Activated T-cell treated with anti-CD3 and anti-CD28 coated beads, Interleukin-2, amount 50 U/mL, for 48 hours (primary cell): ENCODE measurements around the gene AP1B1.
"Not testable (repeated sequence)": the region's sequence is repeated elsewhere in the genome, so short reads cannot be mapped to it uniquely, and the experiment has no call there.

Source experiments
- DNase-seq, 2 experiments: peaks; one replicate each; pipeline ENCODE4 v3.0.0-alpha.2; 2020

The AP1B1 gene

DNA sequence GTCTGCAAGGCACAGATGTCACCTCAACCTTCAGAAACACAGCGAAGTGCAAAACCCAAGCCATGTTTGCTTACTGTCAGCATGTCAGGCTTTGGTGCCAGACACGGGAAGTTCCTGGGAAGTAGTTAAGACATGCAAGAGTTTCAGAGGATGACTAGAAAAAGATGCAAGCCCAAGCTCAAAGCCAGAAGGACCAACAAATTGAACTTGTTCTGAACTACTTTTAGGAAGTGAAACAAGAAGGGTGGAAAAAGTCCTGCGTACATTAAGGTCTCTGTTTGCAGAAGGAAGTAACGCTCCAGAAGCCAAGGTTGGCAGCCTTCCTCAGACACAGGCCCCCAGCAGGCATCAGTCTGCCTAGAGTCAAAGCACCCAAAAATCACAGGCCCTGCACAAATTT is 2.6 kb downstream of the AP1B1 start:
- DNase-seq, result no peak

GRCh38 chr22:29385151-29385704 is 3.1 kb downstream of the AP1B1 start:
- no peak for DNase-seq

DNA sequence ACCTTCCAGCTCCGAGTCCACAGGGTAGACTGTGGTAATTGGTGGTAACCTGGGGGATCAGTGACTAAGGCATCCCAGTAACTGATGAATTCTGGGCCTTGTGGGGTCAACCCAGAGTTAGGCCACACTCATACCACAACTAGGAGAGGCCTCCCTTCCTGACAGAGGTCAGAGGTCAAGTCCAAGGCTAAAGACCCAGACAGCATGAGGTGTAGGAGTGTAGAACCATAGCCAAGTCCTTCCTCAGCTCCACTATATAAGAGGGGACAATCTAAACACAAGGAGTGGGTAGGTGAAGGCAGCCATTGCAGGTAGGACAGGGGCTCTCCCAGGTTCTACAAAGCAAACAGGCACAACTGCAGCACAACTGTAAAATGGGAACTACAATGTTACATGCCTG is 4.6 kb downstream of the AP1B1 start:
- no peak for DNase-seq

GRCh38 chr22:29382580-29383302 is 5.6 kb downstream of the AP1B1 start:
- no peak for DNase-seq

GRCh38 chr22:29380856-29381255 is 7.5 kb downstream of the AP1B1 start:
- DNase-seq, result no peak

GRCh38 chr22:29380032-29380781 is 8.2 kb downstream of the AP1B1 start:
- no peak for DNase-seq

DNA sequence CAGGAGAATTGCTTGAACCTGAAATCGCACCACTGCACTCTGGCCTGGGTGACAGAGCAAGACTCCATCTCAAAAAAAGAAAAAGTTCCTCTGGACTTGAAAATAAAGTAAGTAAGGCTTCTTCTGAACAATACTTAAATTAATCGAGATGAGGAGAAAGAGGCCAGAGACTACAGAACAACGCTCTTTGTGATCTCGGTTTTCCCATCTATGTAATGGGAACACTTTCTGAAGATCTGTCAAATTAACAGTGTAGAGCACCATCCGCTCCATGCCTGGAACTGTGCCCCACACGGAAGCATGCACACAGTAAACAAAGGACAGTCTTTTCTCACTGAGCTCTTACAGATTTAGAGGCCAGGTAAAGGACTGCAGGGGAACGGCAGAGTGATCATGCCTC is 9.1 kb downstream of the AP1B1 start:
- no peak for DNase-seq

DNA sequence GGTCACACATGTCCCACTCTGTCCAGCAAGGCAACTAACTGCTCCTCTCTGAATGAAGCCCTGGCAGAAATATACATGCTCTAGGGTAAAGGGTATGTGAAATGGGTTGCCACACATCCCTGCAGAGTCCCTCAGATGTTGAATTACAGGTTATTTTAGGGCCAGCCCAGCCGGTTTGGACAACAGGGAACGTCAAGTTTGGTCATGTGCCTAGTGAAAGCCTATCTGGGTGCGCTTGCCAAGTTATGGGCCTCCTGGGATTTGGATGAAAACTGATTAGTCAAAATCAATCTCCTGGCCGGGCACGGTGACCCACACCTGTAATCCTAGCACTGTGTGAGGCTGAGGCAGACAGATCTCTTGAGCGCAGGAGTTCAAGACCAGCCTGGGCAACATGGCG is 10.4 kb downstream of the AP1B1 start:
- no peak for DNase-seq

GRCh38 chr22:29376705-29377104 is 11.7 kb downstream of the AP1B1 start:
- DNase-seq, result not testable (repeated sequence)

- peak in 1 of 2 experiments; percentile 23 for DNase-seq
Measured at GRCh38 chr22:29375398-29376076, 12.8 kb downstream of the AP1B1 start.

GRCh38 chr22:29374806-29375205 is 13.6 kb downstream of the AP1B1 start:
- not testable (repeated sequence) for DNase-seq

DNA sequence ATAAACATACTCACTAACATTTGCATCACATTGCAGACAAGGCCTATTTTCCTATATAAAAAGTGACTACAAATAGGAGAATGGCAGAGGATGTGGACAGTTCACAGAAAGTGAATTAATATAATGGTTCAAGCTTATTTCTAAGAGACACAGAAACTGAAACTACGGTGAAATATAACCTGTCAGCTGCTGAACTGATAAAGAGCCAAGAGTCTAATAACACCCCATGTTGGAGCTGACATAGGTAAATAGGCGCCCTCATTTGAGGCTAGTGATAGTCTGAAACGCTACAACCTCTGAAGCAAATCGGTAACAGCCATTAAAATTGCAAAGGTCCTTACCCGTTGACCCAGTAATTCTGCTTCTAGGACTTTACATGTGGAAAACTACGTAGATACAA is 14.0 kb downstream of the AP1B1 start:
- DNase-seq, result no peak

GRCh38 chr22:29370537-29370936 is 17.8 kb downstream of the AP1B1 start:
- no peak for DNase-seq

- no peak for DNase-seq
Measured at GRCh38 chr22:29369460-29369859, 18.9 kb downstream of the AP1B1 start.

DNA sequence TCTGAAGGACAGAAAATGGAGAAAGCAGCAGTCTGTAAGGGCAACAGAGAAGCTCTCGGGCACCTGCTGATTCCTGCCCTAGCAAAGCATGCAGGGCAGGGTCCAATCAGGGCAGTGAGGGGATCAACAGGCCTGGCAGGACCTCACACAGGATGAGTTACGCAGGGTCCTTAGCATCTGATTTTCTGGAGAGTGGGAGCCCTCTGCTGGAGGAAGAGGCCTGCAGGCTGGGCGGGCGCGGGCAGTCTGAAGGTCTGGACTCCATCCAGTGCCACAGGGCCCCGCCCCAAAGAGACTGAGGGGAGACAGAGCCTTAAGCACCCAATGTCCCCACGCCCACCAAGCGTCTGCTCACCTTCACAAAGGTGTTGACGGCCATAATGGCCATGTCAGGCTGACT is 28.9 kb downstream of the AP1B1 start:
- DNase-seq, result no peak

DNA sequence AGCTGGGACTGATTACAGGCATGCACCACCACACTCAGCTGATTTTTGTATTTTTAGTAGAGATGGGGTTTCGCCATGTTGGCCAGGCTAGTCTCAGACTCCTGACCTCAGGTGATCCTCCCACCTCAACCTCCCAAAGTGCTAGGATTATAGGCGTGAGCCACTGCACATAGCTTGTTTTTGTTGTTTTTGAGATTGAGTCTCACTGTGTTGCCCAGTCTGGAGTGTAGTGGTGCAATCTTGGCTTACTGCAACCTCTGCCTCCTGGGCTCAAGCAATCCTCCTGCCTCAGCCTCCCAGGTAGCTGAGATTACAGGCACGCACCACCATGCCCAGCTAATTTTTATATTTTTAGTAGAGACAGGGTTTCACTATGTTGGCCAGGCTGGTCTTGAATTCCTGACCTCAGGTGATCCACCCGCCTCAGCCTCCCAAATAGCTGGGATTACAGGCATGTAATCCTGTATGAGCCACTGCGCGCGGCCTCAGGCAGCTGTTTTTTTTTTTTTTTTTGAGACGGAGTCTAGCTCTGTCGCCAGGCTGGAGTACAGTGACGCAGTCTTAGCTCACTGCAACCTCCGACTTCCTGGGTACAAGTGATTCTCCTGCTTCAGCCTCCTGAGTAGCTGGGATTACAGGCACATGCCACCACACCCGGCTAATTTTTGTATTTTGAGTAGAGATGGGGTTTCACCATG is 31.0 kb downstream of the AP1B1 start:
- DNase-seq, result not testable (repeated sequence)

DNA sequence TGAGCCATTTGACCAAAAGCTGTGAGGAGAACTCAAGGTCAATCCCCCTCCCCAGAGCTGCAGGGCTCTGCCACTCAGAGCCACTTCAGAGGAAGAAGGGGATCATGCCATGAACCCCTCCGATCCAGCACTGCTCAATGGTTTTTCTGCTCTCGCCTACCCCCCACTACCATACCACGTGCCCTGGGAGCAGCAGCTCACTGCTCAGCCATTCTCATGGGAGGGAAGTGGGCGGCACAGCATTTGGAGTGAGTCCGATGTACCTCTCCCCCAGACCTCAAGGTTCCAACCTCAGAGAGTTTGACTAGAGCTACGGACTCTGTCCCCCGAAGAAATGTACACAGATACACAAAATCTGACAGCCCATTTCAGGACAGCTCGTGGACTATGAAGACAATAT is 34.5 kb downstream of the AP1B1 start:
- DNase-seq, result no peak

GRCh38 chr22:29353286-29353685 is 35.1 kb downstream of the AP1B1 start:
- DNase-seq, result no peak

DNA sequence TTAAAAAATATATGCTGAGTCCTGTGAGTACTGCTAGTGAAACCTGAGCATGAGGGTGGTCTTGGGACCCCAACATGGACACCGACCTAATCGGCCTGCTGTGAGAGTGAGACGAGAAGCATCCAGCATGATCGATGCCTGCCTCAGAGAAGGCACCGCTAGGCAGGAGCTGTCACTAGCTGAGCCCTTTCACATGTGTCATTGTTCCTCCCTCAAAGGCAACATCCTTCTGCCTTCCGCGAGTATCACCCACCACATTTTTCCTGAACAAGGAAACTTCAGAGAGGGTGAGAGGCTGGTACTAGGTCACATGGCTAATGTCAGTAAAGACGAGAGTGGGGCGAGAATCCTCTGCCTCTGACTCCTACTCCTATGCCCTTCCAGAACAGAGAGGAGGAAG is 35.6 kb downstream of the AP1B1 start:
- no peak for DNase-seq

- no peak for DNase-seq
Measured at GRCh38 chr22:29351891-29352290, 36.5 kb downstream of the AP1B1 start.

DNA sequence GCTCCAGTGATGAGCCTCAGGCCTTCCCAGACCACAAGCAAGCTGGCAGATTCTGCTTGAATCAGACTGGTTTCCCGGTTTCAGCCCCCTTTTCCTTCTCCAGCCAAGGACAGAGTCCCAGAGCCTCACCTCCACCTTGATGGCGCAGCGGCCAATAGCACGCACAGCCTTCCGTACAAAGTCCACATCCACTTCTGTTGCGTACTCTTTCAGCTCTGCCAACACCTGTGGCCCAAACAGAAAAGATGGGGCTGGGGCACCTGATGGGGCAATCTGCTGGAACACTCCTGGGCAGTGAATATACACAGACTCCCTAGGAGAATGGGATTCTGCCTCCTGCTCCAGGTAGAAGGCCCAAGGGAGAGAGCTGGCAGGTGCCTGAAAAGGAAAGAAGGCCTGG is 37.3 kb downstream of the AP1B1 start:
- no peak for DNase-seq

DNA sequence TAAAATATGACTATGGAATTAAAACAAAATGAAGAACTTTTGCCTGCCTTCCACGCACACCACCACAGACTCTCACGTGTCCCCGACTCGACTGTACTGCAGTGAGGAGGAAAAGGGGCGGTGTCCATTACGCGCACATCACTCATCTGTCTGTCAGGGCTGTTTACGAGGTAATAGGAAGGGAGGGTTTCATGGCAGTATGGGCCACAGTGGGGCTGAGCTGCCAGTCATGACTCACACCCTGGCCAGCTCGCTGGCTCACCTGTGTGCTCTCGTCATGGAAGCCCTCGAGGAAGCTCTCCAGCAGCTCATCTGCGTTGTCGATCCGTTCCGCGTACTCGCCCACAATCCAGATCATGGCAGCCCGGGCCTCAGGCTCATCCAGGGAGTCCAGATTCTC is 39.4 kb downstream of the AP1B1 start:
- no peak for DNase-seq

DNA sequence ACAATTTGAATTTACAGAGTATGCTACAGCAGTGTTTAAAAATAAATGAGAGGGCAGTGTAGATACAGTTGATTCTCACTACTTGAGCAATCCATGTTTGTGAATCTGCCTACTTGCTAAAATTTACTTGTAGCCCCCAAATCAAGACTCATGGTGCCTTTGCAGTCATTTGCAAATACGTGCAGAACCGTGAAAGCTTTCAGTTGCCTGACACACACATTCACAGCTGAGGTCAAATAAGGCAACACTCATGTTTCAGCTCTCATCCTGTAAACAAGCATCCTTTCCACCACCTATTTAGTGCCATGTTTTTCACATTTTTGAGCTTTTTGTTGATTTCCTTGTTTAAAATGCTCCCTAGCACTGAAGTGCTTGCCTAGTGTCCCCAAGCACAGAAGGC is 40.3 kb downstream of the AP1B1 start:
- no peak for DNase-seq
